Fibroblast of villous mesenchyme (primary cell): ENCODE data around the gene ABL1. TPM values are rescaled to one million over a fixed set of nuclear protein-coding genes. Genes with fewer than 3 reads are reported as not detected.
"Not testable (repeated sequence)": the region's sequence is repeated elsewhere in the genome, so short reads cannot be mapped to it uniquely, and the experiment has no call there.

Experiments
- DNase-seq: peaks from one replicate; pipeline ENCODE4 v3.0.0-alpha.2; 2010; ENCODE audit warnings: low read depth
- H3K4me3 ChIP-seq: 2 replicates; pipeline ENCODE4 v1.5.1; 2011; ENCODE audit warnings: low read depth, mild to moderate bottlenecking, low read length
- total RNA-seq: library from RNA; depleted of rRNA; stranded (reverse); fragments of >200 nt; gene quantifications from 2 replicates; pipeline ENCODE4 v1.2.3, GENCODE V29; 2012
- TF ChIP-seq, protein P1 (sequence below): IDR thresholded peaks from 2 replicates; pipeline ENCODE4 v1.5.1; 2012; ENCODE audit warnings: low read depth, mild to moderate bottlenecking, low read length; ENCODE audit not compliant: insufficient read depth

The ABL1 gene
- total RNA-seq, 1 donor = 57.4 TPM

GRCh38 chr9:130794923-130795495, 40.0 kb upstream of the ABL1 start:
- H3K4me3 ChIP-seq = no peak overlapping the region
- TF ChIP-seq, protein P1, sequence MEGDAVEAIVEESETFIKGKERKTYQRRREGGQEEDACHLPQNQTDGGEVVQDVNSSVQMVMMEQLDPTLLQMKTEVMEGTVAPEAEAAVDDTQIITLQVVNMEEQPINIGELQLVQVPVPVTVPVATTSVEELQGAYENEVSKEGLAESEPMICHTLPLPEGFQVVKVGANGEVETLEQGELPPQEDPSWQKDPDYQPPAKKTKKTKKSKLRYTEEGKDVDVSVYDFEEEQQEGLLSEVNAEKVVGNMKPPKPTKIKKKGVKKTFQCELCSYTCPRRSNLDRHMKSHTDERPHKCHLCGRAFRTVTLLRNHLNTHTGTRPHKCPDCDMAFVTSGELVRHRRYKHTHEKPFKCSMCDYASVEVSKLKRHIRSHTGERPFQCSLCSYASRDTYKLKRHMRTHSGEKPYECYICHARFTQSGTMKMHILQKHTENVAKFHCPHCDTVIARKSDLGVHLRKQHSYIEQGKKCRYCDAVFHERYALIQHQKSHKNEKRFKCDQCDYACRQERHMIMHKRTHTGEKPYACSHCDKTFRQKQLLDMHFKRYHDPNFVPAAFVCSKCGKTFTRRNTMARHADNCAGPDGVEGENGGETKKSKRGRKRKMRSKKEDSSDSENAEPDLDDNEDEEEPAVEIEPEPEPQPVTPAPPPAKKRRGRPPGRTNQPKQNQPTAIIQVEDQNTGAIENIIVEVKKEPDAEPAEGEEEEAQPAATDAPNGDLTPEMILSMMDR = no peak
- peak; percentile 51 for DNase-seq

GRCh38 chr9:130803116-130803515, 31.9 kb upstream of the ABL1 start:
- DNase-seq = not testable (repeated sequence)

DNA sequence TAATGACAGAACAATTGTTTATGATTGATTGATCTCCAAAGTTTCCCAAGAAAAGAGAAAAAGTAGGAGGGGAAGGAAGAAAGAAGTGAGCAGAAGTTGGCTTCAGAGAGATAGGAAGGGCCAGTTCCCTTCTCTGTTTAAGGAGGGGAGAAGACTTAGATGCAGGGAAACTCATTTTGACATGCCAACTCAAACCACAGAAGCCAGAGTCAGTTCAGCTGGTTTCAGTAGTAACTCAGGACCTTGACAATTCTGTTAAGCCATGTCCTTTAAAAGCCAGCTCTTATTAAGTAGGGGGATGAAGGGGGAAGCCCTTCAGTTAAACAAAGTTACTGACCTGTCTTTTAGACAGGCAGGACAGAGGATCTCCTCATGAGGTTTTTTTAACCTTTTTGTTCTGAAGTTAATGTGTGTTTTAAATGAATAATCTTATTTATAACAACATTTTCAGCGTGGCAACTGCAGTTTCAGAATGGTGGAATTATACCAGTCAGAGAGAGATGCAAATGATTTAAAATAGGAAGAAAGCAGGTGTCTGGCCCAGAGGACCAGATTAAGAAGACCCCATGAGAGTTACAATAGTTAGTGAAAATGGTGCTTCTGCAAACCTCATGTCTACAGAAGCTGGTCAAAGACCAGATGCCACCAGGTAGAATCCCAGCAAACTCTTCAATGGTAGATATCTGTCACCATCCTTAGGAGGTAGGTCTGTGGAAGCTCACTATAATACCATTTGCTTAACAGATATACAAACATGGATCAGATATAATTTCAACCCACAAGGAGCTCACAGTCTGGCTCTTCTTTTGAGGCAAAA, 29.3 kb upstream of the ABL1 start:
- DNase-seq = peak; percentile 26
- TF ChIP-seq, protein P1 = no peak
- no peak overlapping the region for H3K4me3 ChIP-seq

More at GRCh38 chr9:130803116-130803515, 31.9 kb upstream of the ABL1 start:
- H3K4me3 ChIP-seq = not testable (repeated sequence)

DNA sequence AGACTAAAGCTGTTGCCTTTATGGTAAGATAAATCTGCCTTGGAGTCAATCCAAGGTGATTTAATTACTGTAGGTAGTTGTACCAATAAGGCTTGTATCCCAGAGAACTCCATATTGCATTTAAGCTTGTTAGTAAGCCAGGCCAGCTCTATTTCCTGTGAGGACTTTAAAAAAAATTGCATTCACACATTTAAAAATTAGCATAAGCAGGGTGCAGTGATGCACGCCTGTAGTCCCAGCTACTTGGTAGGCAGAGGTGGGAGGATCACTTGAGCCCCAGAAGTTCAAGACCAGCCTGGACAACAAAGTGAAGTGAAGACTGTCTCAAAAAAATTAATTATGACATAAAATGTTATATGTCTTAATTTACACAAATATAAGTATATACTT, 28.7 kb upstream of the ABL1 start:
- TF ChIP-seq, protein P1 = no peak
- H3K4me3 ChIP-seq = no peak overlapping the region

DNA sequence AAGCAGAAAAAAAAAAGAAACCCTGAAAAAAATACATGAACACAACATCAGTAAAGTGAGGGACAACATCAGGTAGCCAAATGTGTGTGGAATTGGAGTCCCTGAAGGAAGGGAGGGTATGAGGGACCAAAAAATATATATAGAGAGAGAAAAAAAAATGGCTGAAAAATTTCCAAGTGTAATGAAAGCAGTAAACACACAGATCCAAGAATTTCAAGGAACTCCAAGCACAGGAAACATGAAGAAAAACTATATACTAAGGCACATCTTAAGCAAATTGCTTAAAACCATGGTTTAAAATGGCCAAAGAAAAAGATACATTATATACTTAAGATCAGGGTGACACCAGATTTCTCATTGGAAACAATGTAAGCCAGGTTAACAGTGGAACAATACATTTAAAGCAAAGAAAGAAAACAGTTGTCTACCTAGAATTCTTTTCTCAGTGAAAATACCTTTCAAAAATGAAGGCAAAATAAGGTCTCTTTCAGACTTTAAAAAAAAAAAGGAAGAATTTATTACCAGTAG, 24.4 kb upstream of the ABL1 start:
- no peak for DNase-seq

More for the DNA sequence above, 28.7 kb upstream of the ABL1 start:
- no peak for DNase-seq

DNA sequence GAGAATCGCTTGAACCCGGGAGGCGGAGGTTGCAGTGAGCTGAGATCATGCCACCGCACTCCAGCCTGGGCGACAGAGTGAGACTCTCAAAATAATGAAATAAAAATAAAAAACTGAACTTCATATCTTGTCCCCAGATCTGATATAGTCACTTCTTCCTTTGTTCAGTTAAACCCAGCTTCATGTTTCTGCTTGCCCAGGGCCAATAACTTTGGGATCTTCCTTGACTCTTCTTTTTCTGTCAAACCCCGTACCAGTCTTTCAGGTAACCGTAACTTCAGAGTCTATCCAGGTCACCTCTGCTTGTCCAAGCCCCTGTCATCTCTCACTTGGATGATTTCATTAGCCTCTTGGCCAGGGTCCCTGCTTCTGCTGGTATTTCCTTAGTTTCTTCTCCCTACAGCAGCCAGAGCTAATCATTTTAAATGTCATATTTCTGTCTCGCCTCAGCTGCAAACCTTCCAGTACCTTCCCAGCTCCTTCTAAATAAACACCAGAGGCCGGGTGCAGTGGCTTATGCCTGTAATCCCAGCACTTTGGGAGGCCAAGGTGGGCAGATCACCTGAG, 19.7 kb upstream of the ABL1 start:
- TF ChIP-seq, protein P1 = no peak
- no peak for DNase-seq

More for the DNA sequence above, 24.4 kb upstream of the ABL1 start:
- H3K4me3 ChIP-seq = no peak overlapping the region
- TF ChIP-seq, protein P1 = no peak

DNA sequence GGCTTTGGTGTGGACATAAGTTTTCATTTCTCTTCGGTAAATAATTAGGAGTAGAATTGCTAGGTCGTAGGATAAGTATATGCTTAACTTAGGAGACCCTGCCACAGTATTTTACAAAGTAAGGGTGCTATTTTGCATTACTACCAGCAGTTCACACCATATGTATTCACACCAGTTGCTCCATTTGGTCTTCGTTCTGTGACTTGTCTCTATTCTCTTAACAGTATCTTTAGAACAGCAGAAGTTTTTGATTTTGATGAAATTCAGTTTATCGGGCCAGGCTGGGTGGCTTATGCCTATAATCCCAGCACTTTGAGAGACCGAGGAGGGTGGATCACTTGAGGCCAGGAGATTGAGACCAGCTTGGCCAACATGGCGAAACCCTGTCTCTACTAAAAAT, 17.1 kb upstream of the ABL1 start:
- no peak for DNase-seq
- TF ChIP-seq, protein P1 = no peak
- H3K4me3 ChIP-seq = no peak overlapping the region

More for the DNA sequence above, 19.7 kb upstream of the ABL1 start:
- H3K4me3 ChIP-seq = no peak overlapping the region
